Stimulated activated CD4-positive, alpha-beta T cell treated with anti-CD3 and anti-CD28 coated beads, Interleukin-2, amount 100 ng/mL, for 24 hours (primary cell): ENCODE data around the gene OR5K2.

Experiments
- DNase-seq, 2 donors: peaks; one replicate each; pipeline ENCODE4 v3.0.0-alpha.2; 2020

Gene OR5K2

DNA sequence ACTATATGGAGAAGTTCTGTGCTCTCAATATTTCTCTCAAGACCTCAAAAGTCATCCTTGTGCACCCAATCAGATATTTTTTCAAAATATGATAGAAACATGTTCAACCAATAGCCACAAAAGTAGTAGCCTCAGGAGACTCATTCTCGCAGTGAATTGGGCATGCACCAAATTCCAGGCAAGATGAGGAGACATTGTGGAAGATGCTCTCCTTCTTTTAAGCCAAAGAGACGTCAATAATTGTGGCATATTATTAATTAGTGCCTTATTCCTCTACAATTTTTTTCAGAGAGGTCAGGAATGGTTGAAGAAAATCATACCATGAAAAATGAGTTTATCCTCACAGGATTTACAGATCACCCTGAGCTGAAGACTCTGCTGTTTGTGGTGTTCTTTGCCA lies at the start of gene OR5K2:
Gene OR5K2 (plus strand): TSS at position 301 of the 400 bp plus-strand sequence. CDS start 0 bp downstream, at position 301.
- DNase-seq, result no peak

DNA sequence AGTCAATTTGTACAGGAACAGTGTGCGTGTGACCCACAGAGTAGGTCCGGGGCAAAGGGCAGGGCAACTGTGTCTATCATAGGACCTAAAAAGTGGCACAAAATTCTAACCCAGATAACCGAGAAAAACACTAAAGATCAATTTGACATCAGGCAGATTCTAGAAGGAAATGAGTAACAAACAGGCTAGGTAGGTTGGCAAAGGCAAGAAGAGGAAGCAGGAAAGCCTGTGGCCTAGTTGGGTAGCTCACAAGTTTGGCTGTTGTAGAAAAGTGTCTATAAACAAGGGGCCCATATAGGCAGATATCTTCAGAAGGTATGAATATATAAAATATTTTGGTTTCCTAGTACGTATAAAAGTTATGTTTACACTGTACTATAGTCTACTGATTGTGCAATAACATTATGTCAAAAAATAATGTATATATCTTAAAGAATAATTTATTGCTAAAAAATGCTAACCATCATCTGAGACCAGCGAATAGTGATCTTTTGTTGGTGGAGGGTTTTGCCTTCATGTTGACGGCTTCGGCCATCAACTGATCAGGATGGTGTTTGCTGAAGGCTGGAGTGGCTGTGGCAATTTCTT lies 47.8 kb upstream of the OR5K2 start:
- no peak for DNase-seq

DNA sequence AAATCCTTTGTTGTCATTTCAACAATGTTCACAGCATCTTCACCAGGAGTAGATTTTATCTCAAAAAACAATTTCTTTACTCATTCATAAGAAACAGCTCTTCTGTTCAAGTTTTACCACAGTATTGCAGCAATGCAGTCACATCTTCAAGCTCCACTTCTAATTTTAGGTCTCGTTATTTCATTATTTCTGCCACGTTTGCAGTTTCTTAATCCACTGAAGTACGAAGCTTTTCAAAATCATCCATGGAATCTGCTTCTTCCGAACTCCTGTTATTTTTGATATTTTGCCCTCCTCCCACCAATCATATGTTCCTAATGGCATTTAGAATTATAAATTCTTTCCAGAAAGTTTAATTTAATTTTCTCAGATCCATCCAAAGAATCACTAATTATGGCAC lies 47.1 kb upstream of the OR5K2 start:
- no peak for DNase-seq

DNA sequence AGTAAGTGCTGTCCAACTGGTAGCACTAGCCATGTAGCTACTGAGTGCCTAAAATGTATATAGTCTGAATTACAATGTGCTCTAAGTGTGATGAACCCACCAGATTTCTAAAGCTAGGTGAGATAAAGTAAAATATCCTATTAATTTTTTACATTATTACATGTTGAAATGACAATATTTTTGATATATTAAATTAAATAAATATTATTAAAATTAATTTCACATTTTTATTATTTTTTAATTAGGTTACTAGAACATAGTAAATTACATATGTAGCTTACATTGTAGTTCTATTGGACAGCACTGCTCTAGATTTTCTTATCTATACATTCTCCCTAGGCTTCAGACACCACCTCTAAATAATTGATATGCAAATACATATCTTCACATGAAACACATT lies 43.7 kb upstream of the OR5K2 start:
- DNase-seq, result no peak

DNA sequence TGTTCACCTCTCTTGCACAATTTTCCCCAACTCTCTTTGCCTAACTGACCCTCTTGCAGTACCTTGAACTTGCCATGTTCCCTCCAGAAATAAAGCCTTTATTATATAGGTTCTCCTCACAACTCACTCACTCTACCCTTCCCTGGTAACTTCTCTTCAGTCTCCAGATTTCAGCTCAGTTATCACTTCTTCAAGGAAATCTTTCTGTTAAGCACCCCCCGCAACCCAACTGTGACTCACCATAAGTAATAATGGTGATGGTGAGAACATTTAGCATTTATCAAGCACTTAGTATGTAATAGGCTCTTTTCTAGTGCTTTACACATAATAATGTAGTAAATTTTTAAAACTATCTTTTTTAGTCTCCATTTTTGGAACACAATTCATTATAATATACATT lies 42.6 kb upstream of the OR5K2 start:
- no peak for DNase-seq

DNA sequence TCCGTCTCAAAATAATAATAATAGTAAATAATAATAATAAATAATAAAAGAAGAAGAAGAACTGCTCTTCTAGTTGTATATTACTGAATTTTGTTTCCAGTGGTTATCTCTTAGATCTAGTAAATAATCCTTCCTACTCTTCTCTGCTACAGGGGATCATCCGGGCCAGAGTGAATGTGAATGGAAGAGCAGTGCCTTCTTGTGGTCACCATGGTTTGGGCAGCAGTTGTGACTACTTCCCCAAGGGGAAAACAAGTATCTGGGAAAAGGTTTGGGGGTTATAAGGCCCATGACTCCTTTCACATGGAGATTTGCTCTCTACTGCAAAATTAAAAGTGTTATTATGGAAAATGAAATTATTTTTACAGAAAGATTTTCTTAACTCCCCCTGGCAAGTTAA lies 39.9 kb upstream of the OR5K2 start:
- no peak for DNase-seq

DNA sequence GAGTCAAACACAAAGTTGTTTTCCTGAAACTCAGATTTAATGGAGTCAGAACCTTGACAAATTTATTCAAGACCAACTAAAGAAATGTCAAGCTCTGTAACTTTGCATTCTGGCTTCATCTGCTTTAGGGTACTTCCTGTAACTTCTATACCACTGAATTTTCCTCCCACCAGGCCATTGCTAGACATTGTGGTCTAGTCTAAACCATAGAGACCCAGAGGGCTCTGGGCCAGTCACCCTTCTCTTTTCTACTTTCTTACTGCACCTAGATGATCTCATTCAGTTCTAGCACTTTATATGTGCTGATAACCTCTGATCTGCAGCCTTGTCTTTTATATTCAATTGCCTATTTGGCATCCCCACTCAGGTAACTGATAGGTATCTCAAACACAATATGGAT lies 37.3 kb upstream of the OR5K2 start:
- DNase-seq, result no peak

DNA sequence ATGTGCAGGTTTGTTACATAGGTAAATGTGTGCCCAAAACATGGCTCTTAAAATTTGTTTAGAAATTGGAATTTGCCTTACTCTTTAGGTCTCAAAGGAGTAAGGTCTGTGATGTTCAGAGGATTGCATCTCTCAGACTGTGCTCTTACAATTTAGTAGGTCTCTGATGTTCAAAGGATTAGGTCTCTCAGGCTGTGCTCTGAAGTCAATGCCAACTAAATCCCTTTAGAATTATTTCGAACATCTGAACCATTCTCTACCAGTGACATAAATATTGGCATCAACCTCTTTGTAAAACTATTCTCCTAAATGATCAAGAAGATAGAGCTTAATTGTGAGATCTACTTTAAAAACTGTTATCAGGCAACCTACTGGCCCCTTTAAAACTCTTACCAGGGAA lies 34.6 kb upstream of the OR5K2 start, which contains the start of gene OR5K1:
Gene OR5K1 (plus strand): TSS at position 301 of the 400 bp plus-strand sequence. CDS start 6,376 bp downstream, outside the sequence.
- DNase-seq, result no peak

DNA sequence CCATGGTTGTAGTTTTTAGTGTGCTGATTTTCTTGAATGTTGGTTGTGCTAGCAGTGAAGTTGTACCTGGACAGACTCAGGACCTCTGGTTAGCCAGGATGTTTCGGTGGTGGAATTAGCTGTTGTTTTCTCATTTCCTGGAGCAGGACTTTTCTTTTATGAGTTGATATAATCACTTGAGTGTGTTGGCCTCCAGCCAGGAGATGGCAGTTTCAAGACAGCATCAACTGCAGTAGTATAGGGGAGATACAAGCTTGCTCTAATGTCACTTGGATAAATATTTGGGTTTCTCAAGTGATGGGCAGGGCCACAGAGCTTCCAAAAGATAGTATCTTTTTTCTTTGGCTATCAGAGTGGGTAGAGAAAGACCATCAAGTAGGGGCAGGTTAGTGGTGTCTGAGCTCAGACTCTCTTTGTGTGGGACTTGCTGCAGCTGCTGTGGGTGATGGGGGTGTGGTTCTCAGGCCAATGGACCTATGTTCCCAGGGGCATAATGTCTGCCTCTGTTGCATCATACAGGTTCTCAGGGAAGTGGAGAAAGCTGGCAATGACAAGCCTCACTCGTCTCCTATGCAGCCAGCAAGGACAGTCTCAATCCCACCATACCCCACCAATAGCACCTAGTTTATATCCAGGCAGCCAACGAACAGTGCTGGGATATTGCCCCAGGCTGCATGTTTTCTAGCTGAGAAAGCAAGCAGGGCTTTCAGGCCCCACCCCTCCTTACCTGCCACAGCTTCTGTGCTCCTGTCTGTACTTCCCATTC lies 14.6 kb upstream of the OR5K2 start:
- DNase-seq, result no peak

DNA sequence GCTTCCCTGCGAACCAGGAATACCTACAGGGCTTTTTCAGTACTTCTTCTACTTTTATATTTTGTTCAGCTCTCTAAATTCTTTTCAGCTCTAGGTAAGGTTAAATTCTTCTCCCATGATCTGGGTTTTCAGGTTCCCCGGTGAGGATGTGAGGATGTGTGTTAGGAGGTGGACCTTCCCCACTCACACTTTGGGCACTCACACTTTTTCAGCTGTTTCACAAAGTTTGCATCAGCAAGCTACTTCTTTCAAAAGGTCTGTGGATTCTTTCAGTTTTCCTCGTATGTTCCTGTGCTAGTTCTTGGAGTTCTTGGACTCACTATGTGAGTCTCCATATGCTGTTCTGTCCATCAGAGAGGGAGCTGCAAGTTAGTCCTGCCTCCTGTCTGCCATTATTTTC lies 13.9 kb upstream of the OR5K2 start:
- DNase-seq, result no peak

DNA sequence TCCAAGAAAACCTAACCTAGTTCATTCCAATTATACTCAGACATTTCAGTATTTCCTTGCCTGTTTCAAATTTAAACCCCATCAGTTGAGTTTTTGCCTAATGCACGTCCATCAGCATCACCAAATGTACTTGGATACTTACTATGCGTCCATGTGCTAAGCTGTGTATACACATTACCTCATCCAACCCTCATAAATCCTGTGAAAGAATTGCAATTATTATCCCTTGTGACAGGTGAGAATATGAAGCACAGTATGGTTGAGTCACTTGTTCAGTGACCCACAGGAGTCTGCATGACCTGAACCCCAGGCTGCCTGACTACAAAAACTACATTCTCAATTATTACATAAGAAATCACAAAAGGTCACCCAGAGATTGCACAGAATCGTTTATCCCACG lies 2.5 kb downstream of the OR5K2 start:
- DNase-seq, result no peak

DNA sequence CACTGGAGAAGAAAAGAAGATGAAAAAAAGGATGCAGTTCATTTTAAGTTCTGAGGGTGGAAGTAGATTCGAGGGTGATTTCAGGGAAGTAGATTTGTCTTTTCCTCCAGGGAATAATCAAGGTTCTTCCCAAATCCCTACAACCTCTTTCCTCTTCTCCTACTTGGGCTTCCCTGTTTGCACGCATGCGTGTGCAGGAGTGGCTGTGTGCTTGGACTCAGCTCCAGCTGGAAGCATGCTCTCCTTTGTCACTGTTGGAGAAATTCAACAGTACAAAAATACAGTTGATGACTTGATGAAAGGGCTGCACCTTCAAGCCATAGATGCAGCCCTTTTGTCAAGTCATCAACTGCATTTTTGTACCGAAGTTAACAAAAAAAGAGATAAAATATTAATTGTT lies 3.8 kb downstream of the OR5K2 start:
- no peak for DNase-seq

DNA sequence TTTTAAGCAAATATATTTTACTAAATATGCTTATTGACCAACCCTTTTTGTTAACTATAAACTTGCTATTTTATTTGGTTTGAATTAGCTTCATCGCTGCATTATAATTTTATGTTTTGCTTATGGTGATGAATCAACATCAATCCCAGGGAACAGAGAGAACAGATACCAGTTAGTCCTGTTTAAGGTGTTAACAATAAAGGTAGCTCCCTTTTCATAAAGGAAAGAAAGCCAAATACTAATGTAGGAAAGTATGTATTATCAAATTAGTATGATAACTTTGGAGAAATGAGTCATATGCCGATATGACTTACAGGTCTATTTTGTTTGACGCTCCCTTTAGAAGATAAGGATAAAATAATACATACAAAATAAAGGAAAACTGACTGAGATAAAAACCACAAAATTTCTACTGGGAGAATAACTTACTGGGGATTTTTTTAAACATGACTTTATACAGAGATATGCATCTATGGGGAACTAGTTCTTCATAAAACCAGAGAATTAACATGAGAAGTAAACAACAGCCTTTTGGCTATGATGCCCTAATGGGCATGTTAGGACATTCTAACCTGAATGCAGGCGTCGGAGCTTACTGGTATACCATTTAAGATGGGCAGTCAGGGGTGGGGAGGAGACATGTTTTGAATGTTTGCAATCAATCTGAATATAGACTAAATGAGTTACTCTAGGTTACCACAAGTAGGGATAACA lies 4.5 kb downstream of the OR5K2 start:
- no peak for DNase-seq

DNA sequence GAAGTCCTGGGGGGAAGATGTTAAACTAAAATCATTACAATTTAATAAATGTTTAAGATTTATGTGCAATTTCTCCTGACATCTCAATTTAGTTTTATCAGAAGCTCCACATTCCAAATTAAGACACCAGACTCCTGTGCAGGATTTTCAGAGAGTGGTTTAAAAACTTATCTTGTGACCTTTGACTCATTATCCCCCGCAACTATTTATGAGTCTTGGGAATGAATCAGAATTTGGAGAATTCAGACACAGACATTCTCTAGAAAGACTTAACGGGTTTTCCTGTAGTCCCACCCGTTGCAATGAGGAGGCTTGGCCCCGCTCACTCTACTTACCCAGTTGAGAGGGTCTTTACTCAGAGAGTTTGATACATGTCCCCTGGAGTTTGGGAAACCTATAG lies 7.1 kb downstream of the OR5K2 start:
- DNase-seq, result no peak

DNA sequence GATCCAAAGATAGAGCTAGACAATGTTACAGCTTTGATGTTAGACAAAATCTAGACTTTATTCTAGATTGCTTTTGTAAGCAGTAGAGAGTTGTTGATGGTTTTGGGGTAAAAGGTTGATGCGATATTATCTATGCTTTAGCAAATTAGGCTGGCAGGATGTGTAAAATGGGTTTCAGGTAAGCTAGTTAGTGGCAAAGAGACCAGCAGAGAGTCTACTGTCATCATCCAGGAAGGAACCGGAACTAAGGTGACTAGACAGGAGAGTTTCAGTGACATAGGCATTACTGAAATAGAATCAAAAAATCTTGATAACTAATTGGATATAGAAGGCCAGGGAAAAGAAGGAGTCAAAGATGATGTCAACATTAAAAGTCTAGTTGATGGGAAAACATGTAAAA lies 11.1 kb downstream of the OR5K2 start:
- no peak for DNase-seq

DNA sequence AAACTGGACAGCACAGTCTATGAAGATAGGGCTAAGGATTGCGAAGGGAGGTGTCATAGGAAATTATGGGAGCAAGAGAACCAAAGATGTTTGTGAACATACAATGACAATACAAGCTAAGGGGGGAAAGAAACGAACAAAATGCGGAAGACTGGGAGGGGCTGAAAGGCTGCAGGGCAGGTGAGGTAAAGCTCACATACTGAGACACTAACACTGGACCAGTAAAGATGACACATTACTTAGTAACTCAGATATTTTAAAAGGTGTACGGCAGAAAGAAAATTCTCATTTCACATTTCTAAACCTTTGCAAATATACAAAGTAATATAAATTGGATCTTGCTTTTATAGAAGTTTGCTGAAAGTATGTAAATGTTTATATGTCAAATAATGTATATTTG lies 15.1 kb downstream of the OR5K2 start:
- DNase-seq, result no peak

DNA sequence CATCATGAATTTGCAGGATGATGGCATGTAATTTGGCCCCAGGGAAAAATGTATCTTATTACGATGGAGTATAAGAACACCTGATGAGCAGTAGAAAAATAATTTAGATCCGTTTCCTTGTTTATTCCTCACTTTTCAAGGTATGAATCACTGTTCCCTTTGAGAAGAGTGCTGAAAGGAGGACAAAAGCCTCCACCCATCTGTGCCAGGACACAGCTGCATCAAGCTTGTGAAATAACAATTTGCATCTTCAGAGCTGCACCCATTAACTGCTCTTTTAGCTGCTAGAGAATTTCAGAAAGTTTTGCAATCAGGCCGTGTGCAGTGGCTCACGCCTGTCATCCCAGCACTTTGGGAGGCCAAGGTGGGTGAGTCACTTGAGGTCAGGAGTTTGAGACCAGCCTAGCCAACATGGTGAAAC lies 15.6 kb downstream of the OR5K2 start:
- no peak for DNase-seq

DNA sequence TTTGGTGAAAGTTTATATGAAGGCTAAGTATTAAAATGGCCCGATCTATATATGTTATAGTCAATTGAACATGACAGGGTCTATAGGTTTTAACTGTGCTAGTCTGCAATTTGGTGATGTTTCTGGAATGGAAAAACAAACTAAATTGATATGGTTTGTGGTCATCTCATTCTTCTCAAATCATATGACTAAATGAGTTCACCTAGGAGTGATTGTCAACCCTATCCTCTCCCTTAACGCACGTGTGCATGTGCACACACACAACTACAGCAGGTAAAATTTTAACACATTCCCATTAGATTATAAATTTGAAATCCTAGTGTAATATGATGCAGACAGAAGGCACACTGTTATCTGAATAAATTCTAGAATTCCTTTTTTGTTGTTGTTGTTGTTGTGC lies 16.3 kb downstream of the OR5K2 start:
- no peak for DNase-seq

DNA sequence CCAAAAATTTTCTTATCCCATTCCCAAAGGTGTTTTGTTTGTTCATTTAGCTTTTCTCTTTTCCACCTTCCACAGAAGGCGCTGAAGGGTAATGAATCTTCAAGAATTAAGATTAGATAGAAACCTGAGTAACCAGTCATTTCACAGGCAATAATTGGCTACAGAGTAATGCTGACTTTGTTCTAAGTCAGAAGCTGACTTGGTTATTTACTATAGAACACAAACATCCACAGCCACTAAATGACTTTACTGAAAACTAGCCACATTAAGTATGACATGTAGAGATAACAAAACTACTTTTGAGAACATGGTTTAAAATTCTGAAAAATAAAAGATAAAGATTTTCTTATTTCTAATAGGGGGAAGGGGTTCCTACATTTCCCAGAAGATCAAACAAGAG lies 17.5 kb downstream of the OR5K2 start:
- no peak for DNase-seq

DNA sequence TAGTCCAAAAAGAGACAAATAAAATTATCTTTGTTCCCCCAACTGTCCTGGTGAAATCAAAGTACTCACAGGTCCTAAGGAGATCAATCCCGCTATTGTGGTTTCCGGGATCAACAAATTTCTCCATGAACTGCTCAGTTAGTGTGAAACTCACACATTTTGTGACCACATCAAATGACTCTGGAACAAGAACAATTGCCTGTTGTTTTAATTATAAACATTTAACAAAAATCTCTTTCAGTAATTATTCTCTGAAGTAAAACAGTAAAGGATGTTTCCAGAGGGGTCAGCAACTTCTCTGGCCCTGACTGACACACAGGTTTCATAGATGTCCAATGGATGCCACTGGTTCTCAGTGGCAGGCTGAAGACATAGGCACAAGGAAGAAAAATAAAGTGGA lies 21.3 kb downstream of the OR5K2 start:
- DNase-seq, result no peak

DNA sequence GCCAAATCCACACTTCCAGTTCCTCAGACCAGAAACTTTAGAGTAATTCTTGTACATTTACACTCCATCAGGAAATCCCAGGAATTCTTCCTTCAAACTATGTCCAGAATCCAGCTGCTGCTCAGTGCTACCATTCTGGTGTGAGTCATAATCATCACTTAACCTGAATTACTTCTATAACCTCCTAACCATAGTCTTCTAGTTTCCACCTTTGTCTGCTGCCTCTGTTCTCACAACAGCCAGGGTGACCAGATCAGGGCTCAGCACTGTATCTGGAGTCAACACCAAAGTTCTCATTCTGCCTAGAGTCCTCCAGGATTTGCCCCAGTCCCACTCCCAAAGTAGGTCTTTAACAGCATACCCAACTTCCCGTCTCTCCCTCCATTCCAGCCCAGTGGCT lies 21.9 kb downstream of the OR5K2 start:
- DNase-seq, result no peak

DNA sequence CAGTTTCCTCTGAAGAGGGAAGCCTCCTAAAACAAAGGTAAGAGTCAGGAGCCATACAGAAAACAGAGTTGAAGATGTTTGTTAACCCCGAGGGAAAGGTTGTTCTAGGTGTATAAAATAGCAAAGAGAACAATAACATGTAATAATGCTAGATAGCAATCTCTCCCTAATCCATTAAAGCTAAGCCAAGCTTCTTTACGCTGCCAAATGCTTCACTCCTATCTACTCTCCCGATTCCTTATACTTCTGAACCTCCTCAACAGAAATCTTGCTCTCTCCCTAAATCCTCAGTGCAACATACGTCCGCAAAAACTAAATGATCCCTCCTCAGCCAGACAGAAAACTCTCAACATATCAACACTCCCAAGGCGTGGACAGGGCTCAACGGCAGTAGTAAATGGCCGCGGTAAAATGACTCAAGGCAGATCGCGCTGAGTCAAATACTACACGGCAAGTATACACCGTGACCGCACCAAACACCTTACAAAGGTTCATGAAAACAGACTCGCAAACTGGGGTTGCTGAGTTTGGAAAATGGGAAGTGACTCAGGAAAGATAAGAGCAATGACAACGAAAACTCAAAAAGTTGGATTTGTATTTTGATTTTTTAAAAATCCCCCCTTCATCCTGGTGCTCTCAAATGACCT lies 24.5 kb downstream of the OR5K2 start:
- peak; percentile 60 to 67 for DNase-seq

DNA sequence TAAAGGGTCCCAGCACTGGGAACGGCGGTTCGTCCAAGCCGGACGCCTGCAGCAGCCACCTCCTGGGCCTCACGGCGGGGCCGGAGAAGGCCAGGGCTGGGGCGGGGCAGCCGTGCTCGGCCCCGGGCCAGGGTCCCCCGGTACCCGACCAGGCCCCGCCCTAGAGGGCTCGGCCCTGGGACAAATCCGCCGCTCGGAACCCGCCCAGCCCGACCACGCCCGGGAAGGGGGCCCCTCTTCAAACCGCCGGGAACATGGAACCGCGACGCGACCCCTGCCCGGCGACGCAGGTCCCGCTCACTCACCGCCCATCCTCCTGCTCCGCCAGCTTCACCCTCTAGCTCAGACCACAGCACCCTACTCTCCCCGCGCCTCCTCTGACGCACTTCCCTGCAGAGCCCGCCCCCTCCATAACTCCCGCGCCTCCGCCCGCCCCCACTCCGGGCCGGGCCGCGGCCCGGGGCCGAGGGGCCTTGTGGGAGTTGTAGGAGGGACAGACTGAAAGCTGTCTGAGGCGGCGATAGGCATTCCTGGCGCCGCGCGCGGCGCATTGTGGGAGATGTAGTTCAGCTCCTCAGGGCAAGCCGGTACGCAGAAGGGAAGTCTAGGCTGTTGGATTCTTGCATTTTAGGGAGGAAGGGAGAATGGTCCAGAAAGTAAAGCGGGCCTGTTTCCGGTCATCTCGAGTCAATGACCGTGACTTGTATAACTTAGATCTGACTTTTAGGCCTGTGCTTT lies 25.2 kb downstream of the OR5K2 start, which contains the start of gene CLDND1:
Gene CLDND1 (minus strand): TSS at position 359 of the 738 bp plus-strand sequence. CDS start 1,478 bp downstream, outside the sequence.
- DNase-seq, result peak; percentile 93 to 95
